DOHH2 (cell line): ENCODE measurements around the gene NBAS.

Experiments
- EZH2phosphoT487 ChIP-seq: fragments of 200-600 bp; sonication (generic); IDR thresholded peaks from 2 replicates; pipeline ENCODE4 v1.6.1; 2017; ENCODE audit warnings: borderline replicate concordance, mild to moderate bottlenecking, antibody characterized with exemption, low read length, moderate library complexity, mixed read lengths
- TF ChIP-seq, protein P1 (sequence below): fragments of 200-600 bp; sonication (generic); IDR thresholded peaks from one replicate; pipeline ENCODE4 v1.5.1; 2014; ENCODE audit warnings: antibody characterized with exemption, mild to moderate bottlenecking, low read depth, low read length; ENCODE audit not compliant: poor library complexity, severe bottlenecking

DNA sequence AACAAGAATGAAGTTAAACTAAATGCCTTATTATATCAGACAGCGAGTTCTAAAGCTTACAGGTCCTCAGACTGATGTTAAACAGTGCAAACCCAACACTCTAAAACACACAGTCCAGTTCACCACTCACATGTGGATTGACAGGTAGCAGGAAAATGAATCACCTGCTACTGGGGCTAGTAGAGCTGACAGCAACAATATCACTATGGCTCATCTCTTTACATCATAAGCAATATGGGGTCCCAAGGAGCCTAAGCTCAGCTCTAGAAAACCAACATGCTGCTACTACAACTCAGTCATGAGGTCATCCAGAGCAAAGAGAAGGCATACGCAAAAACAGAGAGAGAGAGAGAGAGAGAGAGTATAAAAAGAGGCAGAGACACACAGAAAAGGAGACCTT is 145.4 kb downstream of the NBAS start:
- TF ChIP-seq, protein P1, sequence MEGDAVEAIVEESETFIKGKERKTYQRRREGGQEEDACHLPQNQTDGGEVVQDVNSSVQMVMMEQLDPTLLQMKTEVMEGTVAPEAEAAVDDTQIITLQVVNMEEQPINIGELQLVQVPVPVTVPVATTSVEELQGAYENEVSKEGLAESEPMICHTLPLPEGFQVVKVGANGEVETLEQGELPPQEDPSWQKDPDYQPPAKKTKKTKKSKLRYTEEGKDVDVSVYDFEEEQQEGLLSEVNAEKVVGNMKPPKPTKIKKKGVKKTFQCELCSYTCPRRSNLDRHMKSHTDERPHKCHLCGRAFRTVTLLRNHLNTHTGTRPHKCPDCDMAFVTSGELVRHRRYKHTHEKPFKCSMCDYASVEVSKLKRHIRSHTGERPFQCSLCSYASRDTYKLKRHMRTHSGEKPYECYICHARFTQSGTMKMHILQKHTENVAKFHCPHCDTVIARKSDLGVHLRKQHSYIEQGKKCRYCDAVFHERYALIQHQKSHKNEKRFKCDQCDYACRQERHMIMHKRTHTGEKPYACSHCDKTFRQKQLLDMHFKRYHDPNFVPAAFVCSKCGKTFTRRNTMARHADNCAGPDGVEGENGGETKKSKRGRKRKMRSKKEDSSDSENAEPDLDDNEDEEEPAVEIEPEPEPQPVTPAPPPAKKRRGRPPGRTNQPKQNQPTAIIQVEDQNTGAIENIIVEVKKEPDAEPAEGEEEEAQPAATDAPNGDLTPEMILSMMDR, result no peak
- TF ChIP-seq EZH2phosphoT487, result no peak
